ENCODE data around the gene FCRL1.

GRCh38 chr1:157833145-157833544 is 13.2 kb upstream of the FCRL1 start:
- TF ChIP-seq CTCF (IDR thresholded peaks at IDR 0.05) (no peak), POLR2A (IDR thresholded peaks at IDR 0.05) (no peak)

All from testis (tissue), 2 donors.